HCT116 (cell line): ENCODE data around the gene ADGRG7.
"Not testable (repeated sequence)": the region's sequence is repeated elsewhere in the genome, so short reads cannot be mapped to it uniquely, and the experiment has no call there.

Experiments
- CEBPB ChIP-seq: IDR thresholded peaks from 2 replicates; pipeline ENCODE4 v1.6.1; 2012; ENCODE audit warnings: low read depth
- EGR1 ChIP-seq: IDR thresholded peaks from 2 replicates; pipeline ENCODE4 v1.6.1; 2012; ENCODE audit warnings: low read depth
- EZH2 ChIP-seq: fragments of 200-600 bp; sonication (generic); IDR thresholded peaks from 2 replicates; pipeline ENCODE4 v1.6.1; 2017; ENCODE audit warnings: antibody characterized with exemption, mixed run types
- POLR2A ChIP-seq: IDR thresholded peaks from 2 replicates; pipeline ENCODE4 v1.7.0; 2011; ENCODE audit warnings: borderline replicate concordance; ENCODE audit not compliant: insufficient read depth, insufficient read length; ENCODE audit errors: extremely low read depth
- POLR2AphosphoS5 ChIP-seq: IDR thresholded peaks from 2 replicates; pipeline ENCODE4 v1.6.1; 2011; ENCODE audit warnings: mild to moderate bottlenecking, low read depth, low read length, moderate library complexity
- RAD21 ChIP-seq: IDR thresholded peaks from 2 replicates; pipeline ENCODE4 v1.6.1; 2012; ENCODE audit warnings: low read depth, mild to moderate bottlenecking
- SIN3A ChIP-seq: IDR thresholded peaks from 2 replicates; pipeline ENCODE4 v1.6.1; 2012; ENCODE audit warnings: low read depth
- SP1 ChIP-seq: IDR thresholded peaks from 2 replicates; pipeline ENCODE4 v1.6.1; 2012; ENCODE audit warnings: low read depth
- SRF ChIP-seq: IDR thresholded peaks from 2 replicates; pipeline ENCODE4 v1.6.1; 2012; ENCODE audit warnings: low read depth
- YY1 ChIP-seq: IDR thresholded peaks from 2 replicates; pipeline ENCODE4 v1.6.1; 2011; ENCODE audit warnings: low read length, low read depth, moderate library complexity, mild to moderate bottlenecking; ENCODE audit not compliant: insufficient replicate concordance; ENCODE audit errors: extremely low read depth
- ZNF274 ChIP-seq: fragments of 200-500 bp; sonication (Bioruptor generic); IDR thresholded peaks from 2 replicates; pipeline ENCODE4 v1.6.1; 2014; ENCODE audit warnings: mild to moderate bottlenecking, low read depth, low read length, inconsistent platforms
- TF ChIP-seq, protein P1 (sequence below), 3 experiments: fragments of 200-600 bp in 1 of 3; sonication (generic) in 1 of 3; IDR thresholded peaks in 2 of 3; conservative IDR thresholded peaks in 1 of 3; 2 replicates each; pipeline ENCODE4 v1.5.1; 2012 to 2017; ENCODE audit warnings: low read depth in 2 of 3, low read length in 2 of 3, antibody characterized with exemption in 1 of 3, borderline replicate concordance in 1 of 3, control low read depth in 1 of 3, mild to moderate bottlenecking in 1 of 3, mixed read lengths in 1 of 3, mixed run types in 1 of 3, moderate library complexity in 1 of 3; ENCODE audit not compliant: insufficient read depth in 1 of 3
- TF ChIP-seq, protein P2 (sequence below): IDR thresholded peaks from 2 replicates; pipeline ENCODE4 v1.6.1; 2012; ENCODE audit warnings: low read depth
- TF ChIP-seq, protein P3 (sequence below): IDR thresholded peaks from 2 replicates; pipeline ENCODE4 v1.6.1; 2012

DNA sequence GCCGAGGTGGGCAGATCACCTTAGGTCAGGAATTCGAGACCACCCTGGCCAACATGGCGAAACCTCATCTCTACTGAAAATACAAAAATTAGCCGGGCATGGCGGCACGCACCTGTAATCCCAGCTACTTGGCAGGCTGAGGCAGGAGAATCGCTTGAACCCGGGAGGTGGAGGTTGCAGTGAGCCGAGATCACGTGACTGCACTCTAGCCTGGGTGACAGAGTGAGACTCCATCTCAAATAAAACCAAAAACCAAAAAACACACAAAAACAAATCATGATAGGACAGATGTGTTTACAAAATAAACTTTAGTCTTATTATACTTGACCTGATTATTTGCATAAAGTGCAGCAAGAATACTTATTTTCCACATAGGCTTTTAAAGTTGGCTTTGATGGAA is 27.2 kb upstream of the ADGRG7 start:
- TF ChIP-seq, protein P1, sequence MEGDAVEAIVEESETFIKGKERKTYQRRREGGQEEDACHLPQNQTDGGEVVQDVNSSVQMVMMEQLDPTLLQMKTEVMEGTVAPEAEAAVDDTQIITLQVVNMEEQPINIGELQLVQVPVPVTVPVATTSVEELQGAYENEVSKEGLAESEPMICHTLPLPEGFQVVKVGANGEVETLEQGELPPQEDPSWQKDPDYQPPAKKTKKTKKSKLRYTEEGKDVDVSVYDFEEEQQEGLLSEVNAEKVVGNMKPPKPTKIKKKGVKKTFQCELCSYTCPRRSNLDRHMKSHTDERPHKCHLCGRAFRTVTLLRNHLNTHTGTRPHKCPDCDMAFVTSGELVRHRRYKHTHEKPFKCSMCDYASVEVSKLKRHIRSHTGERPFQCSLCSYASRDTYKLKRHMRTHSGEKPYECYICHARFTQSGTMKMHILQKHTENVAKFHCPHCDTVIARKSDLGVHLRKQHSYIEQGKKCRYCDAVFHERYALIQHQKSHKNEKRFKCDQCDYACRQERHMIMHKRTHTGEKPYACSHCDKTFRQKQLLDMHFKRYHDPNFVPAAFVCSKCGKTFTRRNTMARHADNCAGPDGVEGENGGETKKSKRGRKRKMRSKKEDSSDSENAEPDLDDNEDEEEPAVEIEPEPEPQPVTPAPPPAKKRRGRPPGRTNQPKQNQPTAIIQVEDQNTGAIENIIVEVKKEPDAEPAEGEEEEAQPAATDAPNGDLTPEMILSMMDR (IDR thresholded peaks at IDR 0.05 in 2 of 3, conservative IDR thresholded peaks at IDR 0.05 in 1 of 3; ENCODE audit: borderline replicate concordance in 1 of 3, insufficient read depth in 1 of 3, low read depth in 2 of 3, low read length in 2 of 3) = not testable (repeated sequence)
- not testable (repeated sequence) for TF ChIP-seq RAD21, SIN3A, YY1, POLR2A, POLR2AphosphoS5, SRF, EZH2, EGR1, SP1, CEBPB, ZNF274
- TF ChIP-seq, protein P2, sequence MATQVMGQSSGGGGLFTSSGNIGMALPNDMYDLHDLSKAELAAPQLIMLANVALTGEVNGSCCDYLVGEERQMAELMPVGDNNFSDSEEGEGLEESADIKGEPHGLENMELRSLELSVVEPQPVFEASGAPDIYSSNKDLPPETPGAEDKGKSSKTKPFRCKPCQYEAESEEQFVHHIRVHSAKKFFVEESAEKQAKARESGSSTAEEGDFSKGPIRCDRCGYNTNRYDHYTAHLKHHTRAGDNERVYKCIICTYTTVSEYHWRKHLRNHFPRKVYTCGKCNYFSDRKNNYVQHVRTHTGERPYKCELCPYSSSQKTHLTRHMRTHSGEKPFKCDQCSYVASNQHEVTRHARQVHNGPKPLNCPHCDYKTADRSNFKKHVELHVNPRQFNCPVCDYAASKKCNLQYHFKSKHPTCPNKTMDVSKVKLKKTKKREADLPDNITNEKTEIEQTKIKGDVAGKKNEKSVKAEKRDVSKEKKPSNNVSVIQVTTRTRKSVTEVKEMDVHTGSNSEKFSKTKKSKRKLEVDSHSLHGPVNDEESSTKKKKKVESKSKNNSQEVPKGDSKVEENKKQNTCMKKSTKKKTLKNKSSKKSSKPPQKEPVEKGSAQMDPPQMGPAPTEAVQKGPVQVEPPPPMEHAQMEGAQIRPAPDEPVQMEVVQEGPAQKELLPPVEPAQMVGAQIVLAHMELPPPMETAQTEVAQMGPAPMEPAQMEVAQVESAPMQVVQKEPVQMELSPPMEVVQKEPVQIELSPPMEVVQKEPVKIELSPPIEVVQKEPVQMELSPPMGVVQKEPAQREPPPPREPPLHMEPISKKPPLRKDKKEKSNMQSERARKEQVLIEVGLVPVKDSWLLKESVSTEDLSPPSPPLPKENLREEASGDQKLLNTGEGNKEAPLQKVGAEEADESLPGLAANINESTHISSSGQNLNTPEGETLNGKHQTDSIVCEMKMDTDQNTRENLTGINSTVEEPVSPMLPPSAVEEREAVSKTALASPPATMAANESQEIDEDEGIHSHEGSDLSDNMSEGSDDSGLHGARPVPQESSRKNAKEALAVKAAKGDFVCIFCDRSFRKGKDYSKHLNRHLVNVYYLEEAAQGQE = not testable (repeated sequence)
- TF ChIP-seq, protein P3, sequence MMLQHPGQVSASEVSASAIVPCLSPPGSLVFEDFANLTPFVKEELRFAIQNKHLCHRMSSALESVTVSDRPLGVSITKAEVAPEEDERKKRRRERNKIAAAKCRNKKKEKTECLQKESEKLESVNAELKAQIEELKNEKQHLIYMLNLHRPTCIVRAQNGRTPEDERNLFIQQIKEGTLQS = not testable (repeated sequence)
